ENCODE data around the gene FN1.

DNA sequence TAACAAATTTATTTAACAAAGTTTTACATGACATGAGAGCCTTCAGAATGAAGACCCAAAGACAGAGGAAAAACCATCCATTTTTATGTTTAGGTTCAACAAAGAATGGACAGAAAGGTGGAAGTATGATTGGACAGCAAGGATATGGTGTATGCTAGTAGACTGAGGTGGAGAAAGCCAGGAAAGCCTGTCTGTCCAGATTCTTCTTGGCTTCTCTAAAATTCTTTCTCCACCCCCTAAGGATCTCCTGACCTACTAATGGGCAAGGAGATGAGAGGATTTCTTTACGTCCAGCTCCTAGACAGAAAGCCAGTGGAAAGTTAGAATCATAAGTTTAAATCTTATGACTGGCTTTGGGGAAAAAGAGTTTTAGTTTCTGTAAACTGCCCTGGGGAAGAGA lies 121.0 kb downstream of the FN1 start:
- TF ChIP-seq POLR2A (IDR thresholded peaks at IDR 0.05) (no peak), CTCF (IDR thresholded peaks at IDR 0.05) (no peak)
